Hypothalamus (tissue), 51 donors: ENCODE data around the gene KCNH6.

Experiments used
- DNase-seq, 51 donors: peaks; one replicate each; lab custom pipeline; 2025; lab: John Stamatoyannopoulos, UW

The KCNH6 gene

DNA sequence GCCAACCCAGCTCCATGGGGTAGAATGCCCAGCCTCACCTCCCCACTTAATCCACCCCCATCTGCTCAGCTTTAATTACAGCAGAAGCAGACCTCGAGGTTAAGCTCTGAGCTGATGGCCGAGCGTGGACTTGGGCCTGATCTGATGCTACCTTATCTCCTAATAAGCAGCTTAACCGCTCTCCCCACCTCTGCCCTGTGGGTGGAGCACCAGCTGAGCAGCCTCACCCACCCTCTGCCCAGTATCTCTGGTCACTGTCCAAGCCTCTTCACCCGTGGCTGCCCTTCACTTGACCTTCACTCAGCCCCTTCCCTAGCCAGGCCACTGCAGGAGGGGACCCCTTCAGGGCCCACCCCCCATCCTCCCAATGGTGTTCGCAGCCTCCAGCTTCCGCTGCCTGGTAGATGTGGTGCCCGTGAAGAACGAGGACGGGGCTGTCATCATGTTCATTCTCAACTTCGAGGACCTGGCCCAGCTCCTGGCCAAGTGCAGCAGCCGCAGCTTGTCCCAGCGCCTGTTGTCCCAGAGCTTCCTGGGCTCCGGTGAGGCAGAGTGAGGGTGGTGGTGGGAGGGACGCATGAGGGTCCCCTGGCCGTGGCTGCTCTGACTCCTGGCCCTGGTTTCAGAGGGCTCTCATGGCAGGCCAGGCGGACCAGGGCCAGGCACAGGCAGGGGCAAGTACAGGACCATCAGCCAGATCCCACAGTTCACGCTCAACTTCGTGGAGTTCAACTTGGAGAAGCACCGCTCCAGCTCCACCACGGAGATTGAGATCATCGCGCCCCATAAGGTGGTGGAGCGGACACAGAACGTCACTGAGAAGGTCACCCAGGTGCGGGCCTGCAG, 6.8 kb downstream of the KCNH6 start:
- DNase-seq: no peak

DNA sequence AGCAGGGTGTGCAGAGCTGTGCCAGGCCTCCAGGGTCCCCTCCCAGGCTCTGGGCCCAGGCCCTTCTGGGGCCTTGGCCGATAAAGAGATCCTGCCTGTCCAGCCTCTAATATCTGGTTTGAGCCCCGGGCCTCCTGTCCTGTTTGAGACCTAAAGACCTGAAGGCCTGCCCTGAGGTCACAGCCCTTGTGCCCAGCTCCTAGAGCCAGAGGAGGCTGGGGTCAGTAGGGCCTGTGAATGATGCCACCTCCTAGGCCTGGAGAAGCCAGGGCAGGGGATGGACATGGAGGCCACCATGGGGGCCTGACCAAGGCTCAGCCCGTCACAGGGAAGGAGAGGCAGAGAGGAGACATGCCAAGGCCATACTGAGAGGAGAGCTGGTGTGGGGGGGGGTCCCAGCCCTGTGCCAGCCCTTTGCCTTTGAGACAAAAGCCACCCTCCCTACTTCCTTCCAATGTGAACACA, 7.4 kb downstream of the KCNH6 start:
- DNase-seq: no peak

DNA sequence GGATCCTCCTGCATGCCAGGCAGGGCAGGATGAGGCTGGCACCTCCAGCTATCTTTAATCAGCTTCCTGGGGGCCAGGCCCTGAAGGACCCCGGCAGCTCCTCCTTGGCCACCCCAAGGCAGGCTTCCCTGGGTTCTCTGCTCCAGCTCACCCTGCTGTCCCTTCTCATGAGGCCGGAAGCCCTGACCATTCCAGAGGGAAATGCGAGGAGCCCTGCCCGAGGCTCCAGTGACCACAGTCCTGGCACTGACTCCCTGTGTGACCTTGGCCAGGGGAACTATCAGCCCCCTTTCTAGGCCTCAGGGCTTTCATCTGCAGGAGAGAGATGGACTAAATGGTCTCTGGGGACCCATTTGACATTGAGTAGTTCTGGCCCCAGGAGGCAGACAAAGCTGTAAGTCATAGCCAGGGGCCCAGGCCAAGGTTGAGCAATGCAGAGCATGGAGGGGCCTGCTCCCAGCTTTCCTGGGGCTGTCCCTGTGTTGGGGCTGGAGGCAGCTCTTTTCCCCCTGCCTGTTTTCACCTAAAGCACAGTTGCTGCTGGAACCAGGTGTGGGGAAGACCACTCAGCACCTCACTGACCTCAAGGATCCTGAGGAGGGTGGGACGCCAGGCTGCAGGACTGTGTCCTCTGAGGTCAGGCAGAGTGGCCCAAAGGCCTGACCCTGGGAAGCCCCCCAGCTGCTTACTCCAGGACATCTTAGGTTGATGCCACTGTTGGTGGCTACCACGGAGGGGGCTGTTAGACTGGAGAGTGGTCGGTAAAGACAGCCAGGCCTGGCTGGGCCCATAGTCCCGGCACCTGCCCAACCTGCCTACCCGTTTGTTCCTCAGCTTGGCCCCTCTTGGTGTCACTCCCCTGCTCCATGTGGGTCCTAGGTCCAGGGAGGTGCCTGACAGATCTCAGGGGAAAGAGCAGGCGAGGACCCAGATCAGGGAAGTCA, 8.1 kb downstream of the KCNH6 start:
- DNase-seq: no peak

GRCh38 chr17:63533433-63534077, 10.4 kb downstream of the KCNH6 start:
- DNase-seq: no peak

GRCh38 chr17:63534078-63534570, 11.0 kb downstream of the KCNH6 start:
- no peak for DNase-seq

- DNase-seq: no peak
Measured at GRCh38 chr17:63534816-63535455, 11.8 kb downstream of the KCNH6 start.

DNA sequence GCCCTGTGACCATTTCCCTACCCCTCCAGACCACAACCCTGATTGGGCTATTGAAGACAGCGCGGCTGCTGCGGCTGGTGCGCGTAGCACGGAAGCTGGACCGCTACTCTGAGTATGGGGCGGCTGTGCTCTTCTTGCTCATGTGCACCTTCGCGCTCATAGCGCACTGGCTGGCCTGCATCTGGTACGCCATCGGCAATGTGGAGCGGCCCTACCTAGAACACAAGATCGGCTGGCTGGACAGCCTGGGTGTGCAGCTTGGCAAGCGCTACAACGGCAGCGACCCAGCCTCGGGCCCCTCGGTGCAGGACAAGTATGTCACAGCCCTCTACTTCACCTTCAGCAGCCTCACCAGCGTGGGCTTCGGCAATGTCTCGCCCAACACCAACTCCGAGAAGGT, 12.5 kb downstream of the KCNH6 start:
- no peak for DNase-seq

DNA sequence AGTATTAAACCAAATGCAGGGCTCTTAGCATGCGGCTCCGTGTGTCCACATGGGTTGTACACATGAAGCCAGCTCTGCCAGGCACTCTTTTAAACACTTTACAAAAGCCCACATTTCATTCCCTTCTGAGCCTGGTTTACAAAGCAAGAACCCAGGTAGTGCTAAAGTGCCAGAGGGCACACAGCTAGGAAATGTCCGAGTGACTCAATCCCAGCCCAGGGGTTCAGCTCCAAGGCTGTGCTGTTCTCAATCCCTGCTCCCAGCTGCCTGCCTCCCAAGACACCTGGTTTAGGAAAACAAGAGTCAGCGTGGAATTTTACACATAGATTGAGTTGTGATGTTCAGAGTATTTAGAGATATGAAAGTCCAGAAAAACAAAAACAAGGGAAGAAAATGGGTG, 13.8 kb downstream of the KCNH6 start:
- DNase-seq: no peak

GRCh38 chr17:63537991-63538692, 15.0 kb downstream of the KCNH6 start:
- peak in 15 of 51 donors; percentile 2 to 41 (median 22) for DNase-seq

DNA sequence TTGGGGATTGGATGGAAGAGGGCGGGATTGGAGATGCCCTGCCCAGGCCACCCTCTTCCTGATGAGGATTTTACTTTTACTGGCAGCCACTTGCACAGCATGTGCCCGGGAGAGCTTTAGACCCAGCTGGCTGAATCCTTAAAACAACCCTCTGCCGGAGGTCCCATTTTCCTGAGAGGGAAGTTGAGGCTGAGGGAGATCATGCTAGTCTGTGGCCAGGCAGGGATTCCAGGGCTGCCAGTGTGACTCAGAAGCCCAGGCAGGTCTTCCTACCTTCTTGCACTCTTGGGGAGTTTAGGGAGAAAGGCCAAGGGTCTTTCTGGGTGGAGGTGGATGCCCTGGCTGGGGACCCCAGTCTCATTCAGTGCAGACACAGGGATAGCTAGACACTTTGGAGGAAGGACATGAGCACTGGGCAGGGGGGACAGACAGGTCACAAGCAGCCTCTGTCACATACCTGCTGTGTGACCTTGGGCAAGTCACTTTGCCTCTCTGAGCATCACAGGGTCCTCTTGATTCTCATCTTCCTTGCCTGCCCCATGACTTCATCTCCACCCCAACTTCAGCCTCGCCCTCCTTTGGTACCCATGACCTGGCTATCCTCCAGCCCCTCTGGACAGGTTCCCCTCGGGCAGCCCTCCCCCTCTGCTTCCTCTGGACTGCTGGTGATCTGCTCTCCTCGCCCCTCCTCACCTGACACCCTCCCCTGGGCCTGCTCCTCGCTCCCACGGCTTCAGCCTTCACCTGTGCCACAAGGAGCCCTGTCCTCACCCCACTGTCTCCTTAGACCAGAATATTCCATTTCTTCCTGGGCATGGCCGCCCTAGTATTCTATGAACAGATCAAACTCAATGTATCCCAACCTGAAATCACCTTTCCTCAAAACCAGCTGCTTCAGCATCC, 15.8 kb downstream of the KCNH6 start:
- DNase-seq: no peak

GRCh38 chr17:63540590-63540989, 17.4 kb downstream of the KCNH6 start:
- no peak for DNase-seq

DNA sequence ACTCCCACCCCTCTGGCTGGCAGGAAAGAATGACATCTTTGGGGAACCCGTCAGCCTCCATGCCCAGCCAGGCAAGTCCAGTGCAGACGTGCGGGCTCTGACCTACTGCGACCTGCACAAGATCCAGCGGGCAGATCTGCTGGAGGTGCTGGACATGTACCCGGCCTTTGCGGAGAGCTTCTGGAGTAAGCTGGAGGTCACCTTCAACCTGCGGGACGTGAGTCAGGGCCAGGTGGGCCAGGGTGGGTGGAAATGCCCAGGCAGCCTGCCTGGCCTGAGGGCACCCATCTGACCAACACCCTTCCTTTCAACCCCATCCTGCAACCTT, 19.0 kb downstream of the KCNH6 start:
- no peak for DNase-seq

- no peak for DNase-seq
Measured at GRCh38 chr17:63542942-63543821, 20.0 kb downstream of the KCNH6 start.

GRCh38 chr17:63543822-63544420, 20.8 kb downstream of the KCNH6 start:
- DNase-seq: no peak

DNA sequence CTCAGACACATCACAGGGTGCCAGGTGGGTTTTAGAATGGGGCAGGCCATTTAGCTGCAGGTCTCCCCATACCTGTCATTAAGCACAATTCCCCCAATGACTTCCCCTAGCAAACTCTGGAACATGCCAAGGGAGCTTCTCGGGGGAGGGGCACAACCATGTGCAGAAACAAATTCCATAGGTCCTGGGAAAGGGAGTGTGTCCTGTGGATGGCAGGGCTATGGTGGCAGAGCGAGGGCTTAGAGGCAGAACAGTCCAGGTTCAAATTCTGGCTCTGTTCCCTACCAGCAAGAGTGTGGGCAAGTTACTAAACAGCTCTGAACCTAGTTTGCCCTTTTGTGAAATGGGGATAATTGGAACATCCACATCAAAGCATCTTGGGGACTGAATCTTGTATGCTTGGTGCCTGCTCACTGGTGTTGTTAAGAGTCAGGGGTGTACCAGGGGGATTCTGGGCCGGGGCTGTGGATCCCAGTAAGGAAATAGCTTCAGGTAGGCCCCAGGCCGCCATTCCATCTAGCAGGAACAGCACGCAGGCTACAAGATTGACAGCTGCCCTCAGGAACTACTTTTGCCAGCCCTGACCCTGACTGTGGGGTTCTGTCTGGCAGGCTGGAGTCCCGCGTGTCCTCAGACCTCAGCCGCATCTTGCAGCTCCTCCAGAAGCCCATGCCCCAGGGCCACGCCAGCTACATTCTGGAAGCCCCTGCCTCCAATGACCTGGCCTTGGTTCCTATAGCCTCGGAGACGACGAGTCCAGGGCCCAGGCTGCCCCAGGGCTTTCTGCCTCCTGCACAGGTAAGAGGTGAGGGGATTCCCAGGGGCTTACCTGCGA, 21.5 kb downstream of the KCNH6 start:
- no peak for DNase-seq

DNA sequence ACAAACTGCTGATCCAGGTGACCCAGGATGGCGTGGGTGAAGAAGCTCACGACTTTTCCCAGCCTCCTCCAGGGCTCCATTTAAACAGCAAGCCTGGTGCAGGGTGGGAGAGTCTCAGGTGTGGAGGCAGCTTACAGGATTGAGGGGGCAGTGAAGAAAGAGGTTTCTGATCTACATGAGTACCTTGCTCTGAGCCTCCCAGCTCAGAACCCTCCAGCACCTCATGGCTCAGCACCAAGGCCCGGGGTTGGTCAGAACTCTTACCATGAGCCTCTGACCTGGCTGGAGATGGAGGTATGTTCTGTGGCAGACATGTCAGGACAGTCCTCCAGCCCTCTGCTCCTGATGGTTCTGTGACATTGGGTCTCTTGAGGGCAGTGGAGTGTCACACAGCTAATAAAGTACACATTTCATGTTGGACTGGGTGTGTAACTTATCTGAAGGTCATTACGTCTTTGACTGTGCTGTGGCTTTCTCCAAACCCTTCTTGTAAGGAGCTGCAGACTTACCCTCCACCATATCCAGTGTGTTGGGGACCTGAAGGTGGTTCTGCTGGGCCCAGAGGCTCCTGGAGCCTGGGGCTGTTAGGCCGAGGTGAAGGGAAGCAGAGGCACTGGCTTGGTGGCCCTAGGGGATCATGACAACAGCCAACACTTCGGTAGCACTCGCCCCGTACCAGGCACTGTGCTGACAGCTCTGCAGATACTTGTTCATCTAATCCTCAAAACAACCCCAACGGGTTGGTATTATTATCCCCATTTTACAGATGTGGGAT, 23.3 kb downstream of the KCNH6 start:
- DNase-seq: no peak
